Epithelial cell of proximal tubule (primary cell): Measurements from ENCODE around the gene FATE1. TPM values are rescaled to one million over a fixed set of nuclear protein-coding genes. Genes with fewer than 3 reads are reported as not detected.
A peak's percentile ranks its signal among the peaks of the same experiment; 100 is the strongest.

ENCODE experiments used
- DNase-seq: peaks from one replicate; pipeline ENCODE4 v3.0.0-alpha.2; 2011; ENCODE audit warnings: low read depth
- H3K4me3 ChIP-seq: 2 replicates; pipeline ENCODE4 v1.5.1; 2011; ENCODE audit warnings: low read depth, mild to moderate bottlenecking, low read length
- CTCF ChIP-seq: conservative IDR thresholded peaks from 2 replicates; pipeline ENCODE4 v1.5.1; 2012; ENCODE audit warnings: low read depth, mild to moderate bottlenecking, low read length
- total RNA-seq: library from RNA; depleted of rRNA; stranded (reverse); fragments of >200 nt; gene quantifications from 2 replicates; pipeline ENCODE4 v1.2.3, GENCODE V29; 2015

Gene FATE1
- total RNA-seq, 1 donor from 2014 or later = not detected

GRCh38 chrX:151753313-151754046 is 37.6 kb downstream of the FATE1 start:
- no peak overlapping the region for H3K4me3 ChIP-seq
- DNase-seq = no peak
- peak; percentile 56 for TF ChIP-seq CTCF

GRCh38 chrX:151754047-151754429 is 38.2 kb downstream of the FATE1 start:
- peak; percentile 1 for DNase-seq
- no peak for TF ChIP-seq CTCF
- H3K4me3 ChIP-seq = no peak overlapping the region

- no peak for TF ChIP-seq CTCF
- no peak overlapping the region for H3K4me3 ChIP-seq
- DNase-seq = no peak
Observed at GRCh38 chrX:151754641-151755215, 38.9 kb downstream of the FATE1 start.

DNA sequence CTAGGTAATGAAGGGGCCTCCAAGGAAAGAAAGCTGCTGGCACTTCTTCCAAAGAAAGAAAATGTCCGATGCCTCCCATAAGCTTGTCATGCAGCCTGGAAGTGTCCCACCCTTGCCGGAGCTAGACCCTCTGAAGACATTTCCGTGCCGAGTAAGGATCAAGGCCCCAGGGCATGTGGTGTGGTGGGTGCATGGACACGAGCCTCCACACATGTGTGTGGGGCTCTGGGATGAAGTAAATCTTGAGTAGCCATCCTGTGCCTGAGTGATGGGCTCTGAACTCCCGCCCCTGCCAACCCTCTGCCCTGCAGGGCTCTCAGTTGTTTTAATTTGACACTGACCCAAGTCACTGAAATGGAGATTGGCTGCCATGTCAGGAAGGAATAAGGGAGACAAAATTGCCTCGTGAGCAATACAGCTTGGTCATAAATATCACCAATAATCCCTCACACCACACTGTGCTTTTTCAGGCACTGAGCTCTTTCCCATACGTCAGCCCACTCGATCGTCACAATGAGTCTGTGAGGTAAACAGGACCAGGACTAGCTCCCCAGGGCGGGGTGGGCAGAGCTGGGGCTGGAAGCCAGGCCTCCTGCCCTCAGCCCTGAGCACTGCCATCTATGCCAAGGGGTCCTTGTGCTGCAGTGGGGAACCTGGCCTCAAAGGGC is 43.3 kb downstream of the FATE1 start:
- TF ChIP-seq CTCF = no peak
- DNase-seq = no peak
- no peak overlapping the region for H3K4me3 ChIP-seq

DNA sequence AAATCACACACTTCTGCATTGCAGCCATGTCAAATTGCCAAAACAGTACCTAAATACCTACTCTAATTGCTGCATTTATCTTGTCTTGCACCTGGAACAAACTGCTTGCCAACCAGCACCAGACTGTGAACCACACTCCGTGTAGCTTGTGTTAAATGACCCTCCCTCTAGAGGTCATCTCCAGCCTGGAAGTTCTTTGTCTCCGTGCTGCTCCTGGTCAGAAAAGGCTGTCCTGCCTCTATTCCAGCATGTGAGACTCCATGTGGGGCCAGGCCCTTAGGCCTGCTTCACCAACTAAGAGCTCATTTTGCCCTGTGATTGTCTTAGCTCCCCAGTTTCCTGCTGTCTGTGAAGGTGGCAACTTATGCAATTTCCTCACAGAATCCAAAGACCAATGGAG is 47.0 kb downstream of the FATE1 start:
- TF ChIP-seq CTCF = no peak
- no peak for DNase-seq
- no peak overlapping the region for H3K4me3 ChIP-seq

- H3K4me3 ChIP-seq = no peak overlapping the region
- DNase-seq = no peak
- TF ChIP-seq CTCF = no peak
Observed at GRCh38 chrX:151763711-151764110, 47.9 kb downstream of the FATE1 start.
